Endodermal cell (in vitro differentiated cells): ENCODE results near the gene RAB14. TPM values are rescaled to one million over a fixed set of nuclear protein-coding genes. Genes with fewer than 3 reads are reported as not detected.

Source experiments
- DNase-seq: peaks from one replicate; pipeline ENCODE4 v3.0.0-alpha.2; 2017
- H3K27ac ChIP-seq: 2 replicates; pipeline ENCODE4 v1.5.1; 2013; ENCODE audit warnings: mild to moderate bottlenecking, low read depth, low read length, moderate library complexity
- H3K27me3 ChIP-seq: 2 replicates; pipeline ENCODE4 v1.6.1; 2013; ENCODE audit warnings: mild to moderate bottlenecking, low read length, moderate library complexity; ENCODE audit not compliant: insufficient read depth, control insufficient read depth, poor library complexity, severe bottlenecking
- H3K36me3 ChIP-seq: 2 replicates; pipeline ENCODE4 v1.7.0; 2013; ENCODE audit warnings: mild to moderate bottlenecking, low read length, moderate library complexity; ENCODE audit not compliant: control insufficient read depth, insufficient read depth
- H3K4me1 ChIP-seq: one replicate; pipeline ENCODE4 v1.7.0; 2013; ENCODE audit warnings: low read length; ENCODE audit not compliant: control insufficient read depth, insufficient read depth
- H3K4me3 ChIP-seq: 2 replicates; pipeline ENCODE4 v1.5.1; 2013; ENCODE audit warnings: mild to moderate bottlenecking, low read length, moderate library complexity
- H3K9ac ChIP-seq: 2 replicates; pipeline ENCODE4 v1.6.1; 2013; ENCODE audit warnings: mild to moderate bottlenecking, low read length, moderate library complexity; ENCODE audit not compliant: poor library complexity, severe bottlenecking; ENCODE audit errors: extremely low read depth
- H3K9me3 ChIP-seq: 2 replicates; pipeline ENCODE4 v1.6.1; 2013; ENCODE audit warnings: mild to moderate bottlenecking, low read length, moderate library complexity; ENCODE audit not compliant: control insufficient read depth
- H3K27ac Mint-ChIP-seq: 2 replicates; pipeline ENCODE4 v1.8.0; 2020; ENCODE audit warnings: mixed read lengths
- H3K27me3 Mint-ChIP-seq: 2 replicates; pipeline ENCODE4 v1.8.0; 2021; ENCODE audit warnings: mild to moderate bottlenecking, mixed read lengths; ENCODE audit not compliant: insufficient read depth
- H3K36me3 Mint-ChIP-seq: 2 replicates; pipeline ENCODE4 v1.8.0; 2020; ENCODE audit warnings: low read depth, mixed read lengths
- H3K4me1 Mint-ChIP-seq: 2 replicates; pipeline ENCODE4 v1.8.0; 2020; ENCODE audit warnings: mixed read lengths
- H3K4me3 Mint-ChIP-seq: 2 replicates; pipeline ENCODE4 v1.8.0; 2020; ENCODE audit warnings: mild to moderate bottlenecking, moderate library complexity, mixed read lengths
- H3K9me3 Mint-ChIP-seq: 2 replicates; pipeline ENCODE4 v1.8.0; 2020; ENCODE audit warnings: mild to moderate bottlenecking, mixed read lengths
- WGBS, 2 experiments: methylation state at CpG; one replicate each; pipeline versions ENCODE4 v1.1.5 to v1.1.7; 2013; ENCODE audit warnings: missing lambda C conversion rate in 2 of 2, mixed read lengths in 1 of 2; ENCODE audit not compliant: insufficient coverage in 1 of 2, insufficient read length in 1 of 2; 5-methylcytosine and 5-hydroxymethylcytosine counted together
- total RNA-seq, 2 donors: library from RNA; stranded (reverse); fragmentation: NEBNext Ultra II Directional in 1 of 2; extraction: Animal tissue kit (Norgen Biotek cat#: 25700) in 1 of 2; gene quantifications; 2 replicates in 1 of 2; 3 replicates in 1 of 2; pipeline ENCODE4 v1.2.1, GENCODE V29; 2021
- TF ChIP-seq, protein P1 (sequence below): fragments of 200-600 bp; sonication (generic); conservative IDR thresholded peaks from 2 replicates; pipeline ENCODE4 v1.5.0; 2021; ENCODE audit warnings: antibody characterized with exemption, mild to moderate bottlenecking

RAB14 gene
- total RNA-seq, 2 donors from 2014 or later, result 35.9 to 40.7 TPM

DNA sequence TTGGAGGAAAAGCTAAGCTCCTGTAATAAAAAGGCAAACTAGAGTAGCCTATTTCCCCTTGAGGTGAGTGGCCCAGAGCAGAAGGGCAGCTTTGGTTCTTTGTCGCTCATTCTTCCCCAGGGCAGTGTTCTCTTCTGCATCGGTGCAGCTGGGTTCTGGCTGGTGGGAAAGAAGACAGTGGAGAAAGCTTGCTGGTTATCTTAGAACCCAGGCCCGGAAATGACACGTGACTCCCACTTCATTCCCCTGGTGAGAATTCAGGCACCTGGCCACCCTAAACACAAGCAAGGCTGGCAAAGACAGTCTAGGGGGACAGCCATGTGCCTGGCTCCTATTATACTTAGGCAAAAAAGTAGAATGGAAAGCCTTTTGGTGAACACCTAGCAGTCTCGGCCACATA is 33.8 kb upstream of the RAB14 start:
- no peak overlapping the region for H3K9ac ChIP-seq
- no peaks in the 10 kb centered on the region for H3K4me1 ChIP-seq
- no peak overlapping the region for H3K27ac ChIP-seq
- Mint-ChIP-seq H3K4me3 (no peak overlapping the region), H3K27ac (no peak overlapping the region), H3K36me3 (no peaks in the 10 kb centered on the region), H3K27me3 (peaks cover 17% of the 10 kb centered on the region), H3K4me1 (peaks cover 1% of the 10 kb centered on the region), H3K9me3 (no peaks in the 10 kb centered on the region)
- TF ChIP-seq, protein P1, sequence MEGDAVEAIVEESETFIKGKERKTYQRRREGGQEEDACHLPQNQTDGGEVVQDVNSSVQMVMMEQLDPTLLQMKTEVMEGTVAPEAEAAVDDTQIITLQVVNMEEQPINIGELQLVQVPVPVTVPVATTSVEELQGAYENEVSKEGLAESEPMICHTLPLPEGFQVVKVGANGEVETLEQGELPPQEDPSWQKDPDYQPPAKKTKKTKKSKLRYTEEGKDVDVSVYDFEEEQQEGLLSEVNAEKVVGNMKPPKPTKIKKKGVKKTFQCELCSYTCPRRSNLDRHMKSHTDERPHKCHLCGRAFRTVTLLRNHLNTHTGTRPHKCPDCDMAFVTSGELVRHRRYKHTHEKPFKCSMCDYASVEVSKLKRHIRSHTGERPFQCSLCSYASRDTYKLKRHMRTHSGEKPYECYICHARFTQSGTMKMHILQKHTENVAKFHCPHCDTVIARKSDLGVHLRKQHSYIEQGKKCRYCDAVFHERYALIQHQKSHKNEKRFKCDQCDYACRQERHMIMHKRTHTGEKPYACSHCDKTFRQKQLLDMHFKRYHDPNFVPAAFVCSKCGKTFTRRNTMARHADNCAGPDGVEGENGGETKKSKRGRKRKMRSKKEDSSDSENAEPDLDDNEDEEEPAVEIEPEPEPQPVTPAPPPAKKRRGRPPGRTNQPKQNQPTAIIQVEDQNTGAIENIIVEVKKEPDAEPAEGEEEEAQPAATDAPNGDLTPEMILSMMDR, result no peak
- 90 to 96% methylated on average over 3 to 5 of the region's 5 CpGs for WGBS, 2 experiments
- H3K27me3 ChIP-seq, result peaks cover 4% of the 10 kb centered on the region
- no peaks in the 10 kb centered on the region for H3K9me3 ChIP-seq
- DNase-seq, result no peak
- no peaks in the 10 kb centered on the region for H3K36me3 ChIP-seq
- no peak overlapping the region for H3K4me3 ChIP-seq

DNA sequence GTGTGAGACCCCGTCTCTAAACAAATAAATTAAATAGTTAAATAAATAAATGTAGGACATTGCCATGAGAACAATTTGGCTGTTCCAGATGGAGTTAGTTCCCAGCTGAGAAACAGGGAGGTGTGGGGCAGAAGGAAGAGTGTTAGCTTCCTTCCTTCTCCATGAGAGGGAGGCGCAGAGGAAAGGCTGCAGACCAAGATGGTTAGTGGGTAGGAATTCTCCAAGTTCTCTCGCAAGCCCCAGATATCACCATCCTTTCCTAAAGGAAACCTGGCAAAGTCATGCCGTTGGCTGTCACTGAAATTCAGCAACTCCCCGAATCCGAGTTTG is 33.1 kb upstream of the RAB14 start:
- Mint-ChIP-seq H3K27ac (no peak overlapping the region), H3K36me3 (no peaks in the 10 kb centered on the region), H3K9me3 (no peaks in the 10 kb centered on the region), H3K4me1 (peaks cover 1% of the 10 kb centered on the region), H3K27me3 (peaks cover 17% of the 10 kb centered on the region), H3K4me3 (no peak overlapping the region)
- DNase-seq, result no peak
- H3K4me1 ChIP-seq, result no peaks in the 10 kb centered on the region
- 95 to 97% methylated on average over 4 of the region's 6 CpGs for WGBS, 2 experiments
- H3K9me3 ChIP-seq, result no peaks in the 10 kb centered on the region
- no peak overlapping the region for H3K27ac ChIP-seq
- H3K36me3 ChIP-seq, result no peaks in the 10 kb centered on the region
- peaks cover 4% of the 10 kb centered on the region for H3K27me3 ChIP-seq
- H3K9ac ChIP-seq, result no peak overlapping the region
- TF ChIP-seq, protein P1, result no peak
- no peak overlapping the region for H3K4me3 ChIP-seq

DNA sequence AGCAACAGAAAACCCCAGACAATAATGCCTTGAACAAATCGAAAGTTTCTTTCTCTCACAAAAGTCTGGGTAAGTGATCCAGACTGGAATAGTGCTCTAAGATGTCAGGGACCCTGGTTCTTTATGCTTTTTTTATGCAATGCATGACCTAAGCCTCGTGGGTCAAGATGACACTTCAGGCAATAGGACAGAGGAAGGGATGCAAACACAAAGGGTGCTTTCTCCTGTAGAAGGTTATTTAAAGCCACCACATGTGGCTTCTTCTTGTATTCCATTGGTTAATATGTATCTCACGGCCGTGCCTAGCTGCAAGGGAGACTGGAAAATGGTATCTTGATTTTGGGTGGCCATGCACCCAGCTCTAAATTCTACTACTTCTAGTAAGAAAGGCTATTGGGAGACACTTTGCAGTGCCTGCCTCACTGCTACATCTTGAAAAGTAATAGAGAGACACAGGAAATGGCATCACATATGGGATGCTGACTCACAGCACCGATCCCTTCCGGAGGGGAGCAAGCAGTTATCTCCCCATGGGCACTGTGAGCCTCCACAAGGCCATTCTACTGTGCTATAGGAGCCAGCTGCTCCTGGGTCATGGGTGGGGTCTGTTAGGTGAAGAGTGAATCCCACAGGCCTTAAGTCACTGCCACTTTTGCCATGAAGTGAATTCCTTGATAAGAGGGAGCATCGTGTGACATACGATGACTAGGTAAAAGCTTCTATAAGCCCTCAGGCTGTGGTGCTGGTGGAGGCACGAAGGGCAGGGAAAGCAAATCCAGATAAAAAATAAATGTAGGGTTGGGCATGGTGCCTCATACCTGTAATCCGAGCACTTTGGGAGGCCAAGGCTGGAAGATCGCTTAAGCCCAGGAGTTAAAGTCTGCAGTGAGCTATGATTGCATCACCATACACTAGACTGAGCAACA is 32.5 kb upstream of the RAB14 start:
- peaks cover 1% of the 10 kb centered on the region for H3K4me1 Mint-ChIP-seq
- Histone ChIP-seq H3K4me3 (no peak overlapping the region), H3K27me3 (peaks cover 4% of the 10 kb centered on the region), H3K27ac (no peak overlapping the region), H3K4me1 (no peaks in the 10 kb centered on the region), H3K36me3 (no peaks in the 10 kb centered on the region), H3K9ac (no peak overlapping the region), H3K9me3 (no peaks in the 10 kb centered on the region)
- TF ChIP-seq, protein P1, result no peak
- H3K27ac Mint-ChIP-seq, result no peak overlapping the region
- 90 to 92% methylated on average over 7 to 11 of the region's 11 CpGs for WGBS, 2 experiments
- H3K4me3 Mint-ChIP-seq, result no peak overlapping the region
- no peaks in the 10 kb centered on the region for H3K36me3 Mint-ChIP-seq
- H3K9me3 Mint-ChIP-seq, result no peaks in the 10 kb centered on the region
- no peak for DNase-seq
- peaks cover 15% of the 10 kb centered on the region for H3K27me3 Mint-ChIP-seq
